GM12878 (cell line): ENCODE results near the gene CFAP74. TPM values are rescaled to one million over a fixed set of nuclear protein-coding genes. Genes with fewer than 3 reads are reported as not detected.

ENCODE experiments used
- ATAC-seq: fragments of 200-7000 bp; cut with Tn5 transposase; 3 replicates; pipeline ENCODE4 v1.9.1; 2020; ENCODE audit warnings: mild to moderate bottlenecking, moderate library complexity
- BruUV-seq: library from RNA; stranded (reverse); fragments of 400-500 nt; replicated peaks from 2 replicates; lab custom pipeline; 2021; lab: Mats Ljungman, UMichigan
- CTCF ChIA-PET: fragments of 300-600 bp; sonication (Branson Sonifier 250); formaldehyde crosslinking; extraction: SDS; loops from one replicate; lab custom pipeline; 2021; ENCODE audit warnings: inconsistent platforms; lab: Yijun Ruan, JAX
- POLR2A ChIA-PET: fragments of 350-600 bp; formaldehyde crosslinking; extraction: SDS; loops from one replicate; lab custom pipeline; 2021; ENCODE audit warnings: inconsistent platforms; lab: Charles Lee
- RAD21 ChIA-PET: fragments of 300-600 bp; sonication (Branson Sonifier 250); formaldehyde crosslinking; loops from one replicate; lab custom pipeline; 2023; ENCODE audit warnings: antibody characterized with exemption; ENCODE audit not compliant: unreplicated experiment; lab: Charles Lee
- SMC1A ChIA-PET: fragments of 300-600 bp; sonication (Branson Sonifier 250); formaldehyde crosslinking; loops from one replicate; lab custom pipeline; 2023; ENCODE audit not compliant: unreplicated experiment, uncharacterized antibody; lab: Charles Lee
- DNase-seq: peaks from one replicate; pipeline ENCODE4 v3.0.0-alpha.2; 2011; ENCODE audit warnings: low read depth, low spot score
- FAIRE-seq: peaks from 3 replicates; lab custom pipeline; 2011; peaks lifted over from hg19 to GRCh38; lab: Jason Lieb, UNC
- H2AFZ ChIP-seq: 2 replicates; pipeline ENCODE4 v1.6.0; 2011; ENCODE audit warnings: low read depth, low read length, control low read depth; ENCODE audit not compliant: control insufficient read depth
- H3K27ac ChIP-seq: 2 replicates; pipeline ENCODE4 v1.5.1; 2011; ENCODE audit warnings: control low read depth; ENCODE audit not compliant: control insufficient read depth, insufficient read depth
- H3K27me3 ChIP-seq, 2 experiments: replicated peaks in 1 of 2; 2 replicates each; pipeline versions ENCODE4 v1.6.0 to v1.6.1; 2011; ENCODE audit warnings: low read length in 1 of 2; ENCODE audit not compliant: control insufficient read depth in 2 of 2, insufficient read depth in 2 of 2
- H3K36me3 ChIP-seq, 2 experiments: 2 replicates each; pipeline ENCODE4 v1.5.1; 2011; ENCODE audit warnings: low read length in 1 of 2; ENCODE audit not compliant: control insufficient read depth in 2 of 2, insufficient read depth in 2 of 2
- H3K4me1 ChIP-seq: 2 replicates; pipeline ENCODE4 v1.6.1; 2011; ENCODE audit warnings: mild to moderate bottlenecking, low read length, moderate library complexity, mixed read lengths; ENCODE audit not compliant: control insufficient read depth, insufficient read depth
- H3K4me2 ChIP-seq: 2 replicates; pipeline ENCODE4 v1.6.0; 2011; ENCODE audit warnings: control low read depth; ENCODE audit not compliant: control insufficient read depth, insufficient read depth
- H3K4me3 ChIP-seq: fragments of 200-600 bp; sonication (generic); 2 replicates; pipeline ENCODE4 v1.5.1; 2016
- H3K79me2 ChIP-seq: 2 replicates; pipeline ENCODE4 v1.6.0; 2011; ENCODE audit warnings: low read length; ENCODE audit not compliant: control insufficient read depth, insufficient read depth
- H3K9ac ChIP-seq: 2 replicates; pipeline ENCODE4 v1.8.0; 2011; ENCODE audit warnings: low read length, control low read depth, mixed read lengths; ENCODE audit not compliant: control insufficient read depth, insufficient read depth
- H3K9me3 ChIP-seq: replicated peaks from 3 replicates; pipeline ENCODE4 v1.5.1; 2011; ENCODE audit warnings: mild to moderate bottlenecking, low read length; ENCODE audit not compliant: control insufficient read depth, insufficient read depth
- H4K20me1 ChIP-seq: 2 replicates; pipeline ENCODE4 v1.6.0; 2011; ENCODE audit not compliant: control insufficient read depth, insufficient read depth
- CBX3 ChIP-seq: fragments of 200-600 bp; sonication (generic); IDR thresholded peaks from 2 replicates; pipeline ENCODE4 v1.6.1; 2016; ENCODE audit warnings: low read depth, borderline replicate concordance
- E2F8 ChIP-seq: fragments of 450-650 bp; IDR thresholded peaks from 2 replicates; pipeline ENCODE4 v1.6.1; 2018; ENCODE audit warnings: mild to moderate bottlenecking, low read depth, moderate library complexity; ENCODE audit not compliant: partially characterized antibody
- FOXK2 ChIP-seq: fragments of 450-650 bp; IDR thresholded peaks from 2 replicates; pipeline ENCODE4 v1.6.1; 2017; ENCODE audit warnings: mild to moderate bottlenecking, moderate library complexity
- GABPA ChIP-seq: IDR thresholded peaks from 2 replicates; pipeline ENCODE4 v1.6.1; 2014; ENCODE audit warnings: antibody characterized with exemption, low read depth, mild to moderate bottlenecking, inconsistent platforms
- JUNB ChIP-seq: IDR thresholded peaks from 2 replicates; pipeline ENCODE4 v1.6.1; 2016; ENCODE audit warnings: antibody characterized with exemption, mild to moderate bottlenecking
- MEF2B ChIP-seq: fragments of 450-650 bp; IDR thresholded peaks from 2 replicates; pipeline ENCODE4 v1.6.1; 2018; ENCODE audit warnings: mild to moderate bottlenecking, moderate library complexity; ENCODE audit not compliant: partially characterized antibody, poor library complexity, severe bottlenecking
- NFYA ChIP-seq: IDR thresholded peaks from 2 replicates; pipeline ENCODE4 v1.6.1; 2011; ENCODE audit warnings: low read depth, mild to moderate bottlenecking, low read length, improper control_type of control experiment, borderline replicate concordance
- RB1 ChIP-seq: fragments of 450-650 bp; formaldehyde crosslinking; IDR thresholded peaks from 2 replicates; pipeline ENCODE4 v1.6.1; 2017; ENCODE audit warnings: mild to moderate bottlenecking, borderline replicate concordance
- RELA ChIP-seq: fragments of 450-650 bp; IDR thresholded peaks from 2 replicates; pipeline ENCODE4 v1.8.0; 2014; ENCODE audit warnings: borderline replicate concordance; ENCODE audit not compliant: partially characterized antibody
- SMAD5 ChIP-seq: IDR thresholded peaks from 2 replicates; pipeline ENCODE4 v1.6.1; 2016; ENCODE audit warnings: antibody characterized with exemption, low read depth
- TCF3 ChIP-seq: IDR thresholded peaks from 2 replicates; pipeline ENCODE4 v1.6.1; 2012; ENCODE audit warnings: low read depth, mild to moderate bottlenecking, low read length, borderline replicate concordance; ENCODE audit not compliant: insufficient read depth
- WRNIP1 ChIP-seq: IDR thresholded peaks from 2 replicates; pipeline ENCODE4 v1.6.1; 2011; ENCODE audit warnings: low read depth, low read length, improper control_type of control experiment, borderline replicate concordance
- WGBS: methylation state at CpG from one replicate; pipeline ENCODE4 v1.1.6; 2016; ENCODE audit warnings: low lambda C conversion rate; ENCODE audit not compliant: insufficient replicate concordance, insufficient coverage; ENCODE audit errors: missing lambda C conversion rate; 5-methylcytosine and 5-hydroxymethylcytosine counted together
- in situ Hi-C: fragments of 300-500 bp; cut with MboI; formaldehyde crosslinking; loops from 9 replicates; pipeline ENCODE4 v1.14.3; 2018; ENCODE audit warnings: mixed read lengths
- intact Hi-C: fragments of 100-400 bp; cut with micrococcal nuclease; formaldehyde crosslinking; loops from one replicate; pipeline ENCODE4 v1.14.2; 2022; ENCODE audit not compliant: unreplicated experiment
- polyA plus RNA-seq, 11 experiments: library from polyadenylated mRNA; depleted of rRNA in 4 of 11; unstranded in 6 of 11; stranded (reverse) in 5 of 11; fragments of >200 nt; fragmentation: Nextera tagmentation in 4 of 11; fragmentation: Illumina TruSeq in 1 of 11; extraction: Ambion mirVana in 4 of 11; extraction: Trizol in 1 of 11; gene quantifications; 1 replicate in 1 of 11; 2 replicates in 10 of 11; pipeline versions ENCODE4 v1.2.1 to v1.2.3, GENCODE V29; 2011 to 2016; ENCODE audit warnings: inconsistent platforms in 2 of 11, missing spikeins in 2 of 11, low read depth in 1 of 11
- total RNA-seq, 4 experiments: library from RNA; depleted of rRNA in 3 of 4; stranded (reverse); fragments of >200 nt in 3 of 4; fragmentation: Illumina TruSeq in 1 of 4; extraction: Trizol in 1 of 4; gene quantifications; 2 replicates each; pipeline versions ENCODE4 v1.2.1 to v1.2.3, GENCODE V29; 2013 to 2021

CFAP74 gene
- total and polyA plus RNA-seq, 10 of the 15 experiments (the other 5 are each of a cell fraction or from before 2014, with no cell fraction given) = 0.01 TPM; not detected in 9

GRCh38 chr1:1903224-1903623, 100.4 kb downstream of the CFAP74 start:
- Histone ChIP-seq H3K4me2 (no peak overlapping the region), H4K20me1 (no peaks in the 10 kb centered on the region), H2AFZ (no peak overlapping the region), H3K9ac (no peak overlapping the region), H3K27ac (no peak overlapping the region), H3K79me2 (no peaks in the 10 kb centered on the region), H3K36me3 (no peaks in the 10 kb centered on the region), H3K4me1 (peaks cover 15% of the 10 kb centered on the region), H3K9me3 (no peaks in the 10 kb centered on the region; the same call in 2 of the 3 replicates), H3K27me3 (no peaks in the 10 kb centered on the region), H3K4me3 (no peak overlapping the region)
- intact Hi-C loops = no loop called here
- no TSS peak for BruUV-seq
- CTCF ChIA-PET = no interaction called here
- RAD21 ChIA-PET = no interaction called here
- POLR2A ChIA-PET = interaction anchor here (0.7 kb wide), 1 partner anchor 238 kb away, joined by 11 read pairs; no protein-coding TSS in a partner anchor
- 99% methylated on average over 5 of the region's 12 CpGs for WGBS
- DNase-seq = no peak
- in situ Hi-C loops = loop anchor here (10.0 kb wide), 1 partner anchor 118 kb away; no protein-coding TSS in a partner anchor
- SMC1A ChIA-PET = no interaction called here
- ATAC-seq = no peak
- no peak for FAIRE-seq
- TF ChIP-seq SMAD5 (no peak), TCF3 (no peak), GABPA (no peak), RB1 (no peak), CBX3 (no peak)

- no peaks in the 10 kb centered on the region for H3K36me3 ChIP-seq
- H3K4me1 ChIP-seq = peaks cover 4% of the 10 kb centered on the region
- in situ Hi-C loops = loop anchor here (10.0 kb wide), 1 partner anchor 117 kb away; no protein-coding TSS in a partner anchor
- no peaks in the 10 kb centered on the region for H3K27me3 ChIP-seq
- WGBS = 20% methylated on average over 13 of the region's 13 CpGs
- ChIA-PET CTCF (interaction anchor here (1.3 kb wide), 1 partner anchor 103 kb away, joined by 5 read pairs; no protein-coding TSS in a partner anchor), POLR2A (interaction anchor here (1.0 to 1.2 kb wide), 2 partner anchors 16 to 48 kb away, joined by 3 read pairs; no protein-coding TSS in a partner anchor), SMC1A (interaction anchor here (1.0 kb wide), 1 partner anchor 104 kb away, joined by 3 read pairs; no protein-coding TSS in a partner anchor), RAD21 (interaction anchor here (1.3 kb wide), 1 partner anchor 122 kb away, joined by 3 read pairs; no protein-coding TSS in a partner anchor)
- H3K79me2 ChIP-seq = no peaks in the 10 kb centered on the region
- H3K4me2 ChIP-seq = no peak overlapping the region
- intact Hi-C loops = no loop called here
- no peak overlapping the region for H3K27ac ChIP-seq
- no peak overlapping the region for H3K4me3 ChIP-seq
- ATAC-seq = no peak
- DNase-seq = no peak
- BruUV-seq = no TSS peak
- H3K9me3 ChIP-seq = no peaks in the 10 kb centered on the region; the same call in 2 of the 3 replicates
- H3K9ac ChIP-seq = no peak overlapping the region
- FAIRE-seq = no peak
- no peak overlapping the region for H2AFZ ChIP-seq
- no peaks in the 10 kb centered on the region for H4K20me1 ChIP-seq
- TF ChIP-seq FOXK2 = no peak
- TF ChIP-seq JUNB = no peak
- TF ChIP-seq MEF2B = no peak
- TF ChIP-seq E2F8 = no peak
- TF ChIP-seq RELA = no peak
- no peak for TF ChIP-seq WRNIP1
- no peak for TF ChIP-seq NFYA
Measured at GRCh38 chr1:1901641-1902294, 101.8 kb downstream of the CFAP74 start.
